Measurements from ENCODE around the gene DTD1. TPM values are rescaled to one million over a fixed set of nuclear protein-coding genes. Genes with fewer than 3 reads are reported as not detected.

The DTD1 gene
- total RNA-seq, 2 donors from 2014 or later: 8.9 to 16.1 TPM

DNA sequence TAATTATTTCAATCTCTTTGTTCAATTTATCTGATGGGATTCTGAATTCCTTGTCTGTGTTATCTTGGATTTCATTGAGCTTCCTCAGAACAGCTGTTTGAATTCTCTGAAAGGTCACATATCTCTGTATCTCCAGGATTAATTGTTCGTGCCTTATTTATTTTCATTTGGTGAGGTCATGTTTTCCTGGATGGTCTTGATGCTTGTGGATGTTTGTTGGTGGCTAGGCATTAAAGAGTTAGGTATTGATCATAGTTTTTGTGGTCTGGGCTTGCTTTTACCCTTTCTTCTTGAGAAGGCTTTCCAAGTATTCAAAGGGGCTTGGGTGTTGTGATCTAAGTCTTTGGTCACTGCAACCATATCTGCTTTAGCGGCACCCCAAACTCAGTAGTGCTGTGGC lies 186.4 kb downstream of the DTD1 start:
- ATAC-seq: no peak
- Histone ChIP-seq H3K4me3 (no peak overlapping the region), H3K36me3 (replicated peaks in 1 of 2; ENCODE audit: insufficient read depth in 1 of 2, low read depth in 2 of 2) (no peaks in the 10 kb centered on the region), H3K4me1 (no peaks in the 10 kb centered on the region), H3K27ac (no peak overlapping the region), H3K27me3 (no peaks in the 10 kb centered on the region), H3K9me3 (no peaks in the 10 kb centered on the region)
- TF ChIP-seq, protein P1, sequence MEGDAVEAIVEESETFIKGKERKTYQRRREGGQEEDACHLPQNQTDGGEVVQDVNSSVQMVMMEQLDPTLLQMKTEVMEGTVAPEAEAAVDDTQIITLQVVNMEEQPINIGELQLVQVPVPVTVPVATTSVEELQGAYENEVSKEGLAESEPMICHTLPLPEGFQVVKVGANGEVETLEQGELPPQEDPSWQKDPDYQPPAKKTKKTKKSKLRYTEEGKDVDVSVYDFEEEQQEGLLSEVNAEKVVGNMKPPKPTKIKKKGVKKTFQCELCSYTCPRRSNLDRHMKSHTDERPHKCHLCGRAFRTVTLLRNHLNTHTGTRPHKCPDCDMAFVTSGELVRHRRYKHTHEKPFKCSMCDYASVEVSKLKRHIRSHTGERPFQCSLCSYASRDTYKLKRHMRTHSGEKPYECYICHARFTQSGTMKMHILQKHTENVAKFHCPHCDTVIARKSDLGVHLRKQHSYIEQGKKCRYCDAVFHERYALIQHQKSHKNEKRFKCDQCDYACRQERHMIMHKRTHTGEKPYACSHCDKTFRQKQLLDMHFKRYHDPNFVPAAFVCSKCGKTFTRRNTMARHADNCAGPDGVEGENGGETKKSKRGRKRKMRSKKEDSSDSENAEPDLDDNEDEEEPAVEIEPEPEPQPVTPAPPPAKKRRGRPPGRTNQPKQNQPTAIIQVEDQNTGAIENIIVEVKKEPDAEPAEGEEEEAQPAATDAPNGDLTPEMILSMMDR (IDR thresholded peaks at IDR 0.05): no peak
- intact Hi-C loops (cut with DNase I): no loop called here
- no peak for DNase-seq
- WGBS, 2 donors: 53 to 58% methylated on average over 2 of the region's 2 CpGs

DNA sequence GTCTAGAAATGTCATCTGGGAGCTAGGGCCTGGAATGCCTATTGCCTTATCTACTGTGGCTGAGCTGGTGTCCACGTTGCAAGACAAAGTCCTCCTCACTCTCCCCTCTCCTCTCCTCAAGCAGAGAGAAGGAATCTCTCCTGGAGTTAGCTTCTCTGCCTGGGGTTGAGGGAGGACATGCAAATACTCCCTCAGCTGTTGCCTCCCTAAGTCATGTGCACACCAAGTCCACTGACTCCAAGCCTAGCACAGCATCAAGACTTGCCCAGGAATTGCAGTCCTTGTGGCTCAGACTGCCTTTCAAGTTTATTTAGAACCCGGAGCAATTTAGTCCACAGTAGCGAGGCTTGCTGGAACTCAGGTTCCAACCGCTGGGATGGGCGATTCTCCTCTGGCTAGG lies 187.8 kb downstream of the DTD1 start:
- H3K27me3 ChIP-seq: no peaks in the 10 kb centered on the region
- TF ChIP-seq, protein P1 (IDR thresholded peaks at IDR 0.05): no peak
- TF ChIP-seq POLR2A (IDR thresholded peaks at IDR 0.05): no peak
- 73 to 81% methylated on average over 2 to 5 of the region's 5 CpGs for WGBS, 2 donors
- no peak overlapping the region for H3K4me3 ChIP-seq
- H3K4me1 ChIP-seq: no peaks in the 10 kb centered on the region
- intact Hi-C loops (cut with DNase I): no loop called here
- H3K9me3 ChIP-seq: no peaks in the 10 kb centered on the region
- ATAC-seq (no peak), DNase-seq (no peak)
- no peaks in the 10 kb centered on the region for H3K36me3 ChIP-seq (replicated peaks in 1 of 2; ENCODE audit: insufficient read depth in 1 of 2, low read depth in 2 of 2)
- H3K27ac ChIP-seq: no peak overlapping the region

DNA sequence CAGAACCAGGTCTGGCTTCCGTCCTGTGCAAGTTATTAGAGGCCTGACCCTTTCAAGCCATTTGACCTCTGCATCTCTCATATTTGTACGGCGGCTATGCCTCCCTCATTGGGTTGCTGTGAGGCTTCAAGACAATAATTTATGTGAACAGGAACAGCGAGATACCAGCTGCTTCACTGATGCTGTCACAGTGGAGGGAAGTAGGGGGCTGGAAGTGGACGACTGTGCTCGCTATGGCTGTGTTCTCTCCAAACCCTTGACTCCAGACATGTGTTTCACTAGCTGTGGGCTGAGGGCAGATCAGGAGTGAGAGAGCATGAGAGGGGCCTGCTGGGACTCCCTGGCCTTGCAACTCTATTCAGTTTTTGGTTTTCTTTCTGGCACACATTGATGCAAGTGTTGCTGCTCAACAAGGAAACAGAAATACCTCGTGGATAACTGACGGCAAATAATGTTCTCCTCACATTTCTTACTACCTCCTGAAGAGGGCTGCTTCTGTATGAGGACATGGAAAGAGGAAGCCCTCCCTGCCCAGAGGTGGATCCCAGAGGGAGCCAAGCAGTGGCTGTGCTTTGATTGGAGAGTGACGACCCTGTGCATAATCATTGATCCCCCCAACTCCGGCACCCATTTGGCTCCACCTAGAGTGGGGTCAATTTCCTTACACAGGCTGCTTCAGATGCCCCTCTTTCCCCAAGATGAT lies 191.0 kb downstream of the DTD1 start:
- no peak overlapping the region for H3K4me3 ChIP-seq
- DNase-seq: no peak
- TF ChIP-seq, protein P1 (IDR thresholded peaks at IDR 0.05): no peak
- no peak for TF ChIP-seq POLR2A (IDR thresholded peaks at IDR 0.05)
- no peaks in the 10 kb centered on the region for H3K36me3 ChIP-seq (replicated peaks in 1 of 2; ENCODE audit: insufficient read depth in 1 of 2, low read depth in 2 of 2)
- WGBS, 2 donors: 67 to 69% methylated on average over 10 of the region's 10 CpGs
- intact Hi-C loops (cut with DNase I): no loop called here
- no peaks in the 10 kb centered on the region for H3K4me1 ChIP-seq
- H3K9me3 ChIP-seq: no peaks in the 10 kb centered on the region
- no peaks in the 10 kb centered on the region for H3K27me3 ChIP-seq
- no peak for ATAC-seq
- no peak overlapping the region for H3K27ac ChIP-seq

DNA sequence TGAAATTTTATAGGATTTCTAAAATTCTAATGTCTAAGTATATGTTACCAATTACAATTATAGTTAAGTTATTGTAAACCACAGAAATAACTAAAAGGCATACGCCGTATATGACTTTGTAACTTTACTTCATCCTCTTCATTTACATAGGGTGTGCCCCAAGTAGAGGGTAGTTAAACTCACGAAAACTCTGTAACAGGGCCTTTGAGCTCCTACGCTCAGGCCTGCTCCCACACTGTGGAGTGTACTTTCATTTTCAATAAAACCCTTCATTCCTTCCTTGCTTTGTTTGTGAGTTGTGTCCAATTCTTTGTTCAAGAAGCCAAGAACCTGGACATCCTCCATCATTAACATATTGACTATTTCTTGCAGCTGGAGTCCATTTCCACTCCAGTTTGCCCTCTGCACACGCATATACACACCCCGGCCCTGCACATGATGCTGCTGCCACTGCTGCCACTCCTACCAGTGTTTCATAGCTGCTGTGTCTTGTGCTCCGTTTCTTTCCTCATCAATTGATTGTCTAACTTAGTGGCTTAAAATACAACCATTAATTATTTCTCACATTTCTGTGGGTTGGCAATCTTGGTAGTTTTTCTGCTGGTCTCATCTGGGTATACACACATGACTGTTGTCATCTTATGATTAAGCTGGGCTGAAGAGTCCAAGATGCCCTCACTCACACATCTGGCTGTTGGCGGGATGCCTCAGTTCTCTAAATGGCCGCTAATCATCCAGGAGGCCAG lies 192.7 kb downstream of the DTD1 start:
- Histone ChIP-seq H3K4me3 (no peak overlapping the region), H3K27me3 (no peaks in the 10 kb centered on the region), H3K27ac (no peak overlapping the region), H3K36me3 (replicated peaks in 1 of 2; ENCODE audit: insufficient read depth in 1 of 2, low read depth in 2 of 2) (no peaks in the 10 kb centered on the region), H3K4me1 (no peaks in the 10 kb centered on the region), H3K9me3 (no peaks in the 10 kb centered on the region)
- intact Hi-C loops (cut with DNase I): no loop called here
- TF ChIP-seq, protein P1 (IDR thresholded peaks at IDR 0.05): no peak
- no peak for TF ChIP-seq POLR2A (IDR thresholded peaks at IDR 0.05)
- DNase-seq (no peak), ATAC-seq (no peak)
- 83 to 89% methylated on average over 9 of the region's 9 CpGs for WGBS, 2 donors
